Heart left ventricle (tissue), 13 donors: ENCODE data around the gene KRTAP4-11.

ENCODE experiments used
- POLR2A ChIP-seq, 2 donors: fragments of 450-650 bp; IDR thresholded peaks; one replicate each; pipeline ENCODE4 v1.6.1; 2017; ENCODE audit warnings: antibody characterized with exemption in 2 of 2, mild to moderate bottlenecking in 2 of 2, moderate library complexity in 2 of 2
- TF ChIP-seq, protein P1 (sequence below), 12 donors: fragments of 200-600 bp; sonication (generic) in 4 of 12; IDR thresholded peaks; one replicate each; pipeline versions ENCODE4 v1.5.0 to v1.8.0; 2018 to 2022; ENCODE audit warnings: antibody characterized with exemption in 12 of 12, mild to moderate bottlenecking in 5 of 12
- donor health status: ischemic (EF 13 %, LVEDD 7.1; RV severe dilation, severe dysfunction).
- donor health status: DM: no; HTN: yes; CAD: no.
- donor health status: DM: no; HTN: no; CAD: no.
- donor health status: ischemic (EF 25% LVEDD 6.9; RV normal size, moderate dysfunction).
- donor health status: ischemic (EF 25% LVEDD 5.7; RV mildly dilated, moderate dysfunction).
- donor health status: ischemic (EF 35%, LVEDD 5.7; RV mildly dilated, moderate dysfunction).
- donor health status: nonischemic (EF 11% LVEDD 7.7; RV severe dilation, severe dysfunction).
- donor health status: DM: yes; HTN: yes; CAD: no.
- donor health status: PGD.
- donor health status: ischemic (EF 29% LVEDD 5.4; RV normal size, mild dysfunction).
- donor health status: nonischemic (EF 23%, LVEDD 6.1; RV moderate dilation, normal function).

DNA sequence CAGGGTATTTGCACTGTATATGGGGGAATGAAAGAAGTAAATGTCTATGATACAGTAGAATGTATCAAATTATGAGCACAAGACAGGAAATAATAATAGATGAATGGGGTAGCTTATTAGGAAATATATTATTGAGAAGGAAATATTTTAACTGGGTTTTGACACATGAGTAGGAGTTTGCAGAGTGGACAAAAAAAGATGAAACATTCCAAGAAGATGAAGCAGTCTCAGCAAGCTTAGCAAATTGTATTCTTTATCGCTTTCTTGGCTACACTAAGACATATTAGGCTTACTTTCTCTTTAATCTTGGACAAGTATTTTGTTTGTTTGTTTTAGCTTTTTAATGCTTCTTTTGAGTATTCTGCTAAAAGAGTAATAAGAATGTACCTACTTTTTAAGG lies 14.3 kb downstream of the KRTAP4-11 start:
- TF ChIP-seq, protein P1, sequence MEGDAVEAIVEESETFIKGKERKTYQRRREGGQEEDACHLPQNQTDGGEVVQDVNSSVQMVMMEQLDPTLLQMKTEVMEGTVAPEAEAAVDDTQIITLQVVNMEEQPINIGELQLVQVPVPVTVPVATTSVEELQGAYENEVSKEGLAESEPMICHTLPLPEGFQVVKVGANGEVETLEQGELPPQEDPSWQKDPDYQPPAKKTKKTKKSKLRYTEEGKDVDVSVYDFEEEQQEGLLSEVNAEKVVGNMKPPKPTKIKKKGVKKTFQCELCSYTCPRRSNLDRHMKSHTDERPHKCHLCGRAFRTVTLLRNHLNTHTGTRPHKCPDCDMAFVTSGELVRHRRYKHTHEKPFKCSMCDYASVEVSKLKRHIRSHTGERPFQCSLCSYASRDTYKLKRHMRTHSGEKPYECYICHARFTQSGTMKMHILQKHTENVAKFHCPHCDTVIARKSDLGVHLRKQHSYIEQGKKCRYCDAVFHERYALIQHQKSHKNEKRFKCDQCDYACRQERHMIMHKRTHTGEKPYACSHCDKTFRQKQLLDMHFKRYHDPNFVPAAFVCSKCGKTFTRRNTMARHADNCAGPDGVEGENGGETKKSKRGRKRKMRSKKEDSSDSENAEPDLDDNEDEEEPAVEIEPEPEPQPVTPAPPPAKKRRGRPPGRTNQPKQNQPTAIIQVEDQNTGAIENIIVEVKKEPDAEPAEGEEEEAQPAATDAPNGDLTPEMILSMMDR (IDR thresholded peaks at IDR 0.05), result no peak
- TF ChIP-seq POLR2A (IDR thresholded peaks at IDR 0.05), result no peak
